ENCODE measurements around the gene SLC6A1. TPM values are rescaled to one million over a fixed set of nuclear protein-coding genes. Genes with fewer than 3 reads are reported as not detected.
A peak's percentile ranks its signal among the peaks of the same experiment; 100 is the strongest.

Gene SLC6A1
- total RNA-seq (1 to 10 TPM in 7 of 9 donors, under 1 TPM in 2; 0.40 to 3.1 (median 1.2) TPM), polyA plus RNA-seq (1 to 10 TPM in 1 of 2 donors, under 1 TPM in 1; 0.65 to 1.6 TPM)
- long read RNA-seq, donor 1: 0 reads
- long read RNA-seq, donor 2: 0 reads
- long read RNA-seq, donor 3: 0 reads

DNA sequence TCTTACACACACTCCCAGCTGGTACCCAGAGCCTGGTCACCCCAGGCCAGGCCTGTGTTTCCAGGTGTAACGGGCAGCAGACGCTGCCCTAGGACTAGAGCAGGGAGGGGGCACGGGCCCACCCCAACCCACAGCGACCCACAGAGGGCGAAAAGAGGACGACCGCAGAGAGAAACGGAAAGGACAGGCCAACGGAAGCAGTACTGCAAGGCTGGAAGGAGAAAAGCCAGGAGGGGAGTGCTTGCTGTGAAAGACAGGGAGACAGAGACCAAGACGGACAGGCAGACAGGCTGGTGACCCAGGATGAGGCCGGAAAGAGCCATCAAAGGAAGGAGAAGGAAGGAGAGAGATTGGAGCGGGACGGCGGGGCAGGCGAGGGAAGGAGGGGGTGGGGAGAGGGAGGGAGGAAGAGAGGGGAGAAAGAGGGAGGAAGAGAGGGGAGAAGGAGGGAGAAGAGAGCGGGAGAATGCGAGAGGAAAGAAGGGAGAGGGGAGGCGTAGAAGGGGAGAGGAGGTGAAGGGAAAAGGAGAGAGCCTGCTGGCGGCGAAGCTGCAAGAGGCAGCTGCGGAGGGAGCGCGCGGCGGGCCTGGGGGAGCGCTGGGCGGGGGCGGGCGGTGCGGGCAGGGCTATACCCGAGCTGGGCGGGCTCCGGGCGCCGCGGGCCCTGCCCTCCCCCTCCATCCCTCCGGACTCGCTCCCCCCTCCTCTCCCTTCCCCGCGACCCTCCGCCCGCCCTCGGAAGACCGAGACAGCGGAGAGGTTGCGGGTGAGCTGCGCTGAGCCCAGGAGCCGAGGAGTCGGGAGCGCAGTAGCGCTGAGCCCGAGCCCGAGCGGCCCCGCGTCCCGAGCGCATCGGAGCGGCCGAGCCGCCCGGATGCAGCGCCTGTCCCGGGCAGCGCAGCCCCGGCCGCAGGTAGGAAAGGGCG is at the start of gene SLC6A1:
SLC6A1 (plus strand) TSS at position 732 of the 926 bp plus-strand sequence. CDS start 24,464 bp downstream, outside the sequence.
- TF ChIP-seq CTCF (IDR thresholded peaks at IDR 0.05) (peak in 6 of 12 donors; percentile 15 to 48 (median 32)), POLR2A (IDR thresholded peaks at IDR 0.05) (no peak)
- intact Hi-C loops (cut with DNase I): loop anchor here in 1 of 10 donors (5.0 kb wide), 1 partner anchor 35 kb away; no protein-coding TSS in a partner anchor
- no peaks in the 10 kb centered on the region for H3K9me3 ChIP-seq
- peaks cover 8 to 51% (median 18%) of the 10 kb centered on the region in 9 donors for H3K27me3 ChIP-seq
- peak within 1 kb of the TSS in 11 of 12 donors; percentile 24 to 66 (median 51) for H3K4me3 ChIP-seq
- peak within 1 kb of the TSS in 6 of 12 donors; percentile 16 to 71 (median 58) for H3K27ac ChIP-seq
- WGBS, 4 donors: 2 to 9% (median 3%) methylated on average over 25 to 69 of the region's 69 CpGs
- H3K4me1 ChIP-seq: peaks cover 0 to 19% (median 3%) of the 10 kb centered on the region in 12 donors
- DNase-seq: peak in 2 of 5 donors; percentile 43 to 46
- peak in 3 of 4 donors; percentile 70 to 87 (median 71) for ATAC-seq
- no peaks in the 10 kb centered on the region for H3K36me3 ChIP-seq

GRCh38 chr3:10944866-10945265 is 47.7 kb upstream of the SLC6A1 start:
- intact Hi-C loops (cut with DNase I): loop anchor here in 9 of 10 donors (1.0 to 10.0 kb wide), 9 partner anchors 37 to 390 kb away; no protein-coding TSS in a partner anchor
- Histone ChIP-seq H3K27ac (no peak overlapping the region), H3K4me3 (no peak overlapping the region)

GRCh38 chr3:10945683-10946287 is 46.8 kb upstream of the SLC6A1 start:
- DNase-seq (peak; percentile 47 to 76 (median 61)), ATAC-seq (peak; percentile 20 to 89 (median 84))
- peaks cover 0 to 31% (median 0%) of the 10 kb centered on the region in 9 donors for H3K27me3 ChIP-seq

More at GRCh38 chr3:10944866-10945265, 47.7 kb upstream of the SLC6A1 start:
- peaks cover 0 to 31% (median 0%) of the 10 kb centered on the region in 9 donors for H3K27me3 ChIP-seq
- ATAC-seq: no peak
- peaks cover 0 to 8% (median 0%) of the 10 kb centered on the region in 12 donors for H3K4me1 ChIP-seq
- 91 to 95% (median 92%) methylated on average over 8 of the region's 8 CpGs for WGBS, 4 donors
- TF ChIP-seq CTCF (IDR thresholded peaks at IDR 0.05) (no peak), POLR2A (IDR thresholded peaks at IDR 0.05) (no peak)
- H3K9me3 ChIP-seq: peaks cover 0 to 7% (median 0%) of the 10 kb centered on the region in 12 donors
- no peaks in the 10 kb centered on the region for H3K36me3 ChIP-seq
- peak in 1 of 5 donors; percentile 7 for DNase-seq

More at GRCh38 chr3:10945683-10946287, 46.8 kb upstream of the SLC6A1 start:
- intact Hi-C loops (cut with DNase I): loop anchor here (1.0 to 10.0 kb wide), 10 partner anchors 37 to 389 kb away; no protein-coding TSS in a partner anchor
- TF ChIP-seq CTCF (IDR thresholded peaks at IDR 0.05) (peak; percentile 71 to 94 (median 83)), POLR2A (IDR thresholded peaks at IDR 0.05) (no peak)
- H3K9me3 ChIP-seq: peaks cover 0 to 7% (median 0%) of the 10 kb centered on the region in 12 donors
- H3K36me3 ChIP-seq: no peaks in the 10 kb centered on the region
- WGBS, 4 donors: 39 to 53% (median 49%) methylated on average over 6 to 8 of the region's 8 CpGs
- H3K4me3 ChIP-seq: no peak overlapping the region
- no peak overlapping the region for H3K27ac ChIP-seq
- H3K4me1 ChIP-seq: peaks cover 0 to 8% (median 0%) of the 10 kb centered on the region in 12 donors

All from heart left ventricle (tissue), 16 donors.